A549 (cell line): Measurements from ENCODE around the gene SLC35E4. TPM values are rescaled to one million over a fixed set of nuclear protein-coding genes. Genes with fewer than 3 reads are reported as not detected.

Source experiments
- ATAC-seq, 2 experiments: fragments of 200-7000 bp in 1 of 2; fragments of >200 bp in 1 of 2; cut with Nextera tagmentation in 1 of 2; cut with Tn5 transposase in 1 of 2; 3 replicates each; pipeline versions ENCODE4 v1.8.0 to v1.9.1; 2018 to 2020; ENCODE audit warnings: mild to moderate bottlenecking in 1 of 2, moderate library complexity in 1 of 2
- CTCF ChIA-PET: fragments of 300-600 bp; sonication (Branson Sonifier 250); formaldehyde crosslinking; extraction: SDS; loops from one replicate; lab custom pipeline; 2021; ENCODE audit warnings: antibody characterized with exemption, inconsistent platforms; lab: Yijun Ruan, JAX
- POLR2A ChIA-PET: fragments of 350-600 bp; formaldehyde crosslinking; extraction: SDS; loops from one replicate; lab custom pipeline; 2021; ENCODE audit warnings: antibody characterized with exemption, inconsistent platforms; lab: Yijun Ruan, JAX
- DNase-seq, 2 experiments: peaks; one replicate each; pipeline versions ENCODE4 v3.0.0 to v3.0.0-alpha.2; 2011 to 2016; ENCODE audit warnings: low read depth in 1 of 2, low spot score in 1 of 2
- FAIRE-seq: peaks from 2 replicates; lab custom pipeline; 2011; peaks lifted over from hg19 to GRCh38; lab: Jason Lieb, UNC
- H3K27ac ChIP-seq, 2 experiments: fragments of >200 bp; sonication (Bioruptor Twin); formaldehyde crosslinking; 3 replicates each; pipeline ENCODE4 v1.5.1; 2016 to 2017
- H3K4me1 ChIP-seq: fragments of >200 bp; sonication (Bioruptor Twin); formaldehyde crosslinking; 3 replicates; pipeline ENCODE4 v1.6.1; 2016
- H3K4me2 ChIP-seq: fragments of >200 bp; sonication (Bioruptor Twin); formaldehyde crosslinking; 3 replicates; pipeline ENCODE4 v1.6.1; 2016
- H3K4me3 ChIP-seq: fragments of >200 bp; sonication (Bioruptor Twin); formaldehyde crosslinking; 3 replicates; pipeline ENCODE4 v1.5.1; 2016
- H3K9me3 ChIP-seq: fragments of >200 bp; sonication (Bioruptor Twin); formaldehyde crosslinking; 3 replicates; pipeline ENCODE4 v1.6.1; 2016
- ATOH8 ChIP-seq: fragments of 250-450 bp; sonication (Bioruptor Pico); IDR thresholded peaks from 2 replicates; pipeline ENCODE4 v1.5.0; 2020; ENCODE audit warnings: low read depth, mild to moderate bottlenecking, moderate library complexity
- BHLHE40 ChIP-seq: IDR thresholded peaks from 2 replicates; pipeline ENCODE4 v1.6.1; 2012; ENCODE audit warnings: low read depth, low read length, inconsistent platforms
- CBX8 ChIP-seq: fragments of 200-600 bp; sonication (generic); IDR thresholded peaks from 2 replicates; pipeline ENCODE4 v1.6.1; 2016
- CEBPB ChIP-seq, 2 experiments: fragments of >200 bp in 1 of 2; sonication (Bioruptor Twin) in 1 of 2; formaldehyde crosslinking in 1 of 2; IDR thresholded peaks; 2 replicates each; pipeline ENCODE4 v1.6.1; 2012 to 2016
- CHD2 ChIP-seq: fragments of 150-350 bp; IDR thresholded peaks from 2 replicates; pipeline ENCODE4 v1.6.1; 2014; ENCODE audit warnings: low read length; ENCODE audit not compliant: partially characterized antibody
- EHF ChIP-seq: fragments of 250-450 bp; sonication (Bioruptor Pico); IDR thresholded peaks from 2 replicates; pipeline ENCODE4 v1.5.0; 2020; ENCODE audit warnings: mild to moderate bottlenecking
- FOSL2 ChIP-seq, 2 experiments: fragments of 450-650 bp in 1 of 2; fragments of >200 bp in 1 of 2; sonication (Bioruptor Twin) in 1 of 2; formaldehyde crosslinking; IDR thresholded peaks; 2 replicates each; pipeline versions ENCODE4 v1.5.0 to v1.6.1; 2016 to 2020; ENCODE audit warnings: mild to moderate bottlenecking in 1 of 2, moderate library complexity in 1 of 2
- FOXS1 ChIP-seq: fragments of 250-450 bp; sonication (Bioruptor Pico); IDR thresholded peaks from 2 replicates; pipeline ENCODE4 v1.5.0; 2020; ENCODE audit warnings: mild to moderate bottlenecking, moderate library complexity
- HES2 ChIP-seq: fragments of >200 bp; sonication (Bioruptor Twin); formaldehyde crosslinking; IDR thresholded peaks from 2 replicates; pipeline ENCODE4 v1.6.1; 2016
- HEYL ChIP-seq: fragments of 250-450 bp; sonication (Bioruptor Pico); IDR thresholded peaks from 2 replicates; pipeline ENCODE4 v1.8.0; 2021; ENCODE audit warnings: mild to moderate bottlenecking, moderate library complexity
- HOXB13 ChIP-seq: fragments of 250-450 bp; sonication (Bioruptor Pico); IDR thresholded peaks from 2 replicates; pipeline ENCODE4 v1.5.0; 2020; ENCODE audit warnings: low read depth, mild to moderate bottlenecking, moderate library complexity
- JUN ChIP-seq, 2 experiments: fragments of >200 bp; sonication (Bioruptor Twin); formaldehyde crosslinking; IDR thresholded peaks; 2 replicates in 1 of 2; 3 replicates in 1 of 2; pipeline ENCODE4 v1.6.1; 2016 to 2017
- KDM1A ChIP-seq: fragments of 200-600 bp; sonication (generic); IDR thresholded peaks from 2 replicates; pipeline ENCODE4 v1.6.1; 2016; ENCODE audit warnings: low read depth, mild to moderate bottlenecking
- KDM5A ChIP-seq: fragments of 200-600 bp; sonication (generic); IDR thresholded peaks from 2 replicates; pipeline ENCODE4 v1.6.1; 2016; ENCODE audit warnings: antibody characterized with exemption, mild to moderate bottlenecking
- MYC ChIP-seq: IDR thresholded peaks from 2 replicates; pipeline ENCODE4 v1.6.1; 2012; ENCODE audit warnings: mild to moderate bottlenecking, inconsistent platforms, low read length, improper control_type of control experiment, borderline replicate concordance
- NFE2L2 ChIP-seq: fragments of 150-350 bp; conservative IDR thresholded peaks from 2 replicates; pipeline ENCODE4 v1.6.1; 2014; ENCODE audit warnings: low read length
- POLR2AphosphoS2 ChIP-seq: conservative IDR thresholded peaks from 2 replicates; pipeline ENCODE4 v1.6.1; 2012; ENCODE audit warnings: low read length, improper control_type of control experiment, inconsistent platforms
- RARB ChIP-seq: fragments of 250-450 bp; sonication (Bioruptor Pico); IDR thresholded peaks from 2 replicates; pipeline ENCODE4 v1.8.0; 2021; ENCODE audit warnings: mild to moderate bottlenecking, moderate library complexity
- RCOR1 ChIP-seq: fragments of 150-350 bp; IDR thresholded peaks from 2 replicates; pipeline ENCODE4 v1.6.1; 2014; ENCODE audit warnings: antibody characterized with exemption, low read length, low read depth
- SREBF2 ChIP-seq: fragments of 450-650 bp; IDR thresholded peaks from 2 replicates; pipeline ENCODE4 v1.6.1; 2014; ENCODE audit warnings: mild to moderate bottlenecking, moderate library complexity
- TFCP2L1 ChIP-seq: fragments of 250-450 bp; sonication (Bioruptor Pico); IDR thresholded peaks from 2 replicates; pipeline ENCODE4 v1.5.0; 2021; ENCODE audit warnings: mild to moderate bottlenecking
- USF2 ChIP-seq: fragments of 450-650 bp; IDR thresholded peaks from 2 replicates; pipeline ENCODE4 v1.6.1; 2014; ENCODE audit warnings: antibody characterized with exemption
- WGBS: methylation state at CpG from one replicate; pipeline ENCODE4 v1.1.6; 2017; ENCODE audit errors: missing lambda C conversion rate; 5-methylcytosine and 5-hydroxymethylcytosine counted together
- polyA plus RNA-seq, 4 experiments: library from polyadenylated mRNA; depleted of rRNA in 3 of 4; stranded (reverse); fragments of >200 nt; fragmentation: RNase III in 1 of 4; extraction: RNeasy Plus Mini Kit Qiagen cat#74134 plus additional on column Dnase treatment in 1 of 4; gene quantifications; 2 replicates in 3 of 4; 3 replicates in 1 of 4; pipeline ENCODE4 v1.2.3, GENCODE V29; 2011 to 2017
- TF ChIP-seq, protein P1 (sequence below): fragments of >200 bp; sonication (Bioruptor Twin); formaldehyde crosslinking; IDR thresholded peaks from 3 replicates; pipeline ENCODE4 v1.5.1; 2016
- TF ChIP-seq, protein P2 (sequence below): IDR thresholded peaks from 2 replicates; pipeline ENCODE4 v1.6.1; 2012
- TF ChIP-seq, protein P3 (sequence below): fragments of 250-450 bp; sonication (Bioruptor Pico); IDR thresholded peaks from 2 replicates; pipeline ENCODE4 v1.5.0; 2021; ENCODE audit warnings: mild to moderate bottlenecking, moderate library complexity, borderline replicate concordance

Gene SLC35E4
- polyA plus RNA-seq, 2 of the 4 experiments (the other 2 are of a cell fraction): 2.0 to 3.3 TPM

- TF ChIP-seq, protein P1, sequence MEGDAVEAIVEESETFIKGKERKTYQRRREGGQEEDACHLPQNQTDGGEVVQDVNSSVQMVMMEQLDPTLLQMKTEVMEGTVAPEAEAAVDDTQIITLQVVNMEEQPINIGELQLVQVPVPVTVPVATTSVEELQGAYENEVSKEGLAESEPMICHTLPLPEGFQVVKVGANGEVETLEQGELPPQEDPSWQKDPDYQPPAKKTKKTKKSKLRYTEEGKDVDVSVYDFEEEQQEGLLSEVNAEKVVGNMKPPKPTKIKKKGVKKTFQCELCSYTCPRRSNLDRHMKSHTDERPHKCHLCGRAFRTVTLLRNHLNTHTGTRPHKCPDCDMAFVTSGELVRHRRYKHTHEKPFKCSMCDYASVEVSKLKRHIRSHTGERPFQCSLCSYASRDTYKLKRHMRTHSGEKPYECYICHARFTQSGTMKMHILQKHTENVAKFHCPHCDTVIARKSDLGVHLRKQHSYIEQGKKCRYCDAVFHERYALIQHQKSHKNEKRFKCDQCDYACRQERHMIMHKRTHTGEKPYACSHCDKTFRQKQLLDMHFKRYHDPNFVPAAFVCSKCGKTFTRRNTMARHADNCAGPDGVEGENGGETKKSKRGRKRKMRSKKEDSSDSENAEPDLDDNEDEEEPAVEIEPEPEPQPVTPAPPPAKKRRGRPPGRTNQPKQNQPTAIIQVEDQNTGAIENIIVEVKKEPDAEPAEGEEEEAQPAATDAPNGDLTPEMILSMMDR: no peak
- TF ChIP-seq, protein P2, sequence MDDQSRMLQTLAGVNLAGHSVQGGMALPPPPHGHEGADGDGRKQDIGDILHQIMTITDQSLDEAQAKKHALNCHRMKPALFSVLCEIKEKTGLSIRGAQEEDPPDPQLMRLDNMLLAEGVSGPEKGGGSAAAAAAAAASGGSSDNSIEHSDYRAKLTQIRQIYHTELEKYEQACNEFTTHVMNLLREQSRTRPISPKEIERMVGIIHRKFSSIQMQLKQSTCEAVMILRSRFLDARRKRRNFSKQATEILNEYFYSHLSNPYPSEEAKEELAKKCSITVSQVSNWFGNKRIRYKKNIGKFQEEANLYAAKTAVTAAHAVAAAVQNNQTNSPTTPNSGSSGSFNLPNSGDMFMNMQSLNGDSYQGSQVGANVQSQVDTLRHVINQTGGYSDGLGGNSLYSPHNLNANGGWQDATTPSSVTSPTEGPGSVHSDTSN: no peak
- TF ChIP-seq HES2 (no peak), RCOR1 (no peak)
These were observed 49.6 kb downstream of the SLC35E4 start (continued) for GRCh38 chr22:30685178-30685577.

GRCh38 chr22:30687358-30687757 is 51.8 kb downstream of the SLC35E4 start:
- ChIA-PET CTCF (no interaction called here), POLR2A (no interaction called here)
- FAIRE-seq (no peak), DNase-seq (no peak), ATAC-seq (no peak)
- H3K27ac ChIP-seq: no peak overlapping the region
- H3K4me1 ChIP-seq: no peaks in the 10 kb centered on the region
- no peaks in the 10 kb centered on the region for H3K9me3 ChIP-seq
- no peak overlapping the region for H3K4me3 ChIP-seq
- WGBS: 81% methylated on average over 4 of the region's 4 CpGs
- TF ChIP-seq CHD2 (no peak), ATOH8 (CRISPR knock-in tag) (no peak), FOSL2 (IDR thresholded peaks at IDR 0.05) (no peak), FOSL2 (CRISPR knock-in tag; IDR thresholded peaks at IDR 0.05) (no peak), FOXS1 (CRISPR knock-in tag) (no peak), HOXB13 (no peak), JUN (IDR thresholded peaks at IDR 0.05) (no peak), TFCP2L1 (CRISPR knock-in tag) (no peak), USF2 (no peak), CEBPB (IDR thresholded peaks at IDR 0.05) (no peak), NFE2L2 (no peak), MYC (no peak), EHF (CRISPR knock-in tag) (no peak), HEYL (CRISPR knock-in tag) (no peak)
- TF ChIP-seq, protein P3, sequence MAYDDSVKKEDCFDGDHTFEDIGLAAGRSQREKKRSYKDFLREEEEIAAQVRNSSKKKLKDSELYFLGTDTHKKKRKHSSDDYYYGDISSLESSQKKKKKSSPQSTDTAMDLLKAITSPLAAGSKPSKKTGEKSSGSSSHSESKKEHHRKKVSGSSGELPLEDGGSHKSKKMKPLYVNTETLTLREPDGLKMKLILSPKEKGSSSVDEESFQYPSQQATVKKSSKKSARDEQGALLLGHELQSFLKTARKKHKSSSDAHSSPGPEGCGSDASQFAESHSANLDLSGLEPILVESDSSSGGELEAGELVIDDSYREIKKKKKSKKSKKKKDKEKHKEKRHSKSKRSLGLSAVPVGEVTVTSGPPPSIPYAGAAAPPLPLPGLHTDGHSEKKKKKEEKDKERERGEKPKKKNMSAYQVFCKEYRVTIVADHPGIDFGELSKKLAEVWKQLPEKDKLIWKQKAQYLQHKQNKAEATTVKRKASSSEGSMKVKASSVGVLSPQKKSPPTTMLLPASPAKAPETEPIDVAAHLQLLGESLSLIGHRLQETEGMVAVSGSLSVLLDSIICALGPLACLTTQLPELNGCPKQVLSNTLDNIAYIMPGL (CRISPR knock-in tag): no peak
- no peak overlapping the region for H3K4me2 ChIP-seq

DNA sequence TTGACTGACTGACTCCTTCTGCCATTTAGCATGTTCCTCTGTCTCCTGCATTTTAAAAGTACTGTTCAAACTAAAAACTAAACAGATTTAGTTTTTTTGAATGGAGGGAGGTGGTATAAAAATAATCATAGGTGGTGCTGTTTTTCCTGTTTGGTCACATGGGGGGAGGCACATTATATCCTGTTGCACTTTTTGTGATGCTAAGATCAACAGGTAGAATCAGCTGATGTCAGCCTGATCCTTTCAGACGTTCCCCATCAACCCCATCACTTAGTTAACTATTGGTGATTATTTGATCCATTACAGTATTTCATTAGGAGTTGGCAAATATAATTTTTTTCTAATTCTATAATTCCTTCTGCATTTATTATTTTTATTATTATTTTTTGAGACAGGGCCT is 54.0 kb downstream of the SLC35E4 start:
- 50% methylated on average over 1 of the region's 1 CpG for WGBS
- TF ChIP-seq HOXB13 (no peak), BHLHE40 (no peak), SREBF2 (no peak), ATOH8 (CRISPR knock-in tag) (no peak), CBX8 (no peak), KDM5A (no peak), POLR2AphosphoS2 (no peak), RARB (CRISPR knock-in tag) (no peak), KDM1A (no peak)
- FAIRE-seq: no peak

More for the DNA sequence above, 54.0 kb downstream of the SLC35E4 start:
- ATAC-seq (no peak), DNase-seq (no peak)
- Histone ChIP-seq H3K4me3 (no peak overlapping the region), H3K4me1 (peaks cover 5% of the 10 kb centered on the region; the same call in 1 of the 3 replicates), H3K27ac (no peak overlapping the region), H3K9me3 (no peaks in the 10 kb centered on the region), H3K4me2 (no peak overlapping the region)
- ChIA-PET POLR2A (interaction anchor here (0.6 kb wide), 1 partner anchor 293 kb away, joined by 3 read pairs; the partner anchor contains the start of gene SEC14L2), CTCF (no interaction called here)
